ENCODE results near the gene SERF2. TPM values are rescaled to one million over a fixed set of nuclear protein-coding genes. Genes with fewer than 3 reads are reported as not detected.
A peak's percentile ranks its signal among the peaks of the same experiment; 100 is the strongest.
"Not testable (repeated sequence)": the region's sequence is repeated elsewhere in the genome, so short reads cannot be mapped to it uniquely, and the experiment has no call there.

Gene SERF2
- total RNA-seq, 1 experiment from 2014 or later, result 1,334 TPM

- peak overlapping the region; percentile 64 for H3K4me3 ChIP-seq
- H3K9me3 ChIP-seq, result no peaks in the 10 kb centered on the region
- H3K36me3 ChIP-seq, result peaks cover 24% of the 10 kb centered on the region
- H3K27me3 ChIP-seq, result no peaks in the 10 kb centered on the region
- DNase-seq, result peak; percentile 85
These were observed 14.7 kb upstream of the SERF2 start for GRCh38 chr15:43777267-43777914.

GRCh38 chr15:43779016-43779415 is 13.1 kb upstream of the SERF2 start:
- no peak for DNase-seq
- H3K36me3 ChIP-seq, result peaks cover 10% of the 10 kb centered on the region

GRCh38 chr15:43789409-43789808 is 2.7 kb upstream of the SERF2 start:
- Histone ChIP-seq H3K9me3 (no peaks in the 10 kb centered on the region; the same call in 1 of the 2 replicates), H3K4me3 (no peak overlapping the region), H3K36me3 (peaks cover 18% of the 10 kb centered on the region), H3K27me3 (no peaks in the 10 kb centered on the region)
- DNase-seq, result no peak

More at GRCh38 chr15:43779016-43779415, 13.1 kb upstream of the SERF2 start:
- no peaks in the 10 kb centered on the region for H3K27me3 ChIP-seq
- peaks cover 1% of the 10 kb centered on the region; the same call in 1 of the 2 replicates for H3K9me3 ChIP-seq
- H3K4me3 ChIP-seq, result no peak overlapping the region

GRCh38 chr15:43792761-43793476 is 799 bp downstream of the SERF2 start:
- DNase-seq, result peak; percentile 38
- Histone ChIP-seq H3K9me3 (no peaks in the 10 kb centered on the region), H3K27me3 (no peaks in the 10 kb centered on the region), H3K4me3 (peak overlapping the region; percentile 70), H3K36me3 (peaks cover 45% of the 10 kb centered on the region)

GRCh38 chr15:43793647-43794046 is 1.5 kb downstream of the SERF2 start:
- Histone ChIP-seq H3K4me3 (peak overlapping the region; percentile 70), H3K9me3 (no peaks in the 10 kb centered on the region), H3K36me3 (peaks cover 50% of the 10 kb centered on the region), H3K27me3 (no peaks in the 10 kb centered on the region)
- no peak for DNase-seq

GRCh38 chr15:43794269-43795037 is 2.3 kb downstream of the SERF2 start:
- Histone ChIP-seq H3K36me3 (peaks cover 56% of the 10 kb centered on the region), H3K27me3 (no peaks in the 10 kb centered on the region), H3K9me3 (no peaks in the 10 kb centered on the region), H3K4me3 (peak overlapping the region; percentile 70; the same call in 1 of the 2 replicates)
- peak; percentile 34 for DNase-seq

- Histone ChIP-seq H3K4me3 (no peak overlapping the region), H3K9me3 (no peaks in the 10 kb centered on the region), H3K36me3 (peaks cover 63% of the 10 kb centered on the region), H3K27me3 (no peaks in the 10 kb centered on the region)
- no peak for DNase-seq
These were observed 3.1 kb downstream of the SERF2 start for GRCh38 chr15:43795197-43795596.

- DNase-seq, result no peak
- peaks cover 71% of the 10 kb centered on the region for H3K36me3 ChIP-seq
- no peaks in the 10 kb centered on the region; the same call in 1 of the 2 replicates for H3K9me3 ChIP-seq
- no peak overlapping the region for H3K4me3 ChIP-seq
- no peaks in the 10 kb centered on the region for H3K27me3 ChIP-seq
These were observed 3.9 kb downstream of the SERF2 start for GRCh38 chr15:43795997-43796396.

- no peaks in the 10 kb centered on the region for H3K27me3 ChIP-seq
- H3K36me3 ChIP-seq, result peaks cover 77% of the 10 kb centered on the region
- no peak for DNase-seq
- H3K9me3 ChIP-seq, result no peaks in the 10 kb centered on the region; the same call in 1 of the 2 replicates
- H3K4me3 ChIP-seq, result no peak overlapping the region
These were observed 4.4 kb downstream of the SERF2 start for GRCh38 chr15:43796566-43796965.

- no peaks in the 10 kb centered on the region; the same call in 1 of the 2 replicates for H3K9me3 ChIP-seq
- no peak overlapping the region for H3K4me3 ChIP-seq
- DNase-seq, result no peak
- H3K27me3 ChIP-seq, result no peaks in the 10 kb centered on the region
- peaks cover 81% of the 10 kb centered on the region for H3K36me3 ChIP-seq
These were observed 7.3 kb downstream of the SERF2 start for GRCh38 chr15:43799209-43799944.

GRCh38 chr15:43799945-43800285 is 7.8 kb downstream of the SERF2 start, which contains the start of gene SERINC4:
Gene SERINC4 (minus strand): TSS chr15:43800220. CDS start chr15:43799986, 234 bp downstream.
- Histone ChIP-seq H3K36me3 (peaks cover 81% of the 10 kb centered on the region), H3K4me3 (peak within 1 kb of the TSS; percentile 92), H3K9me3 (no peaks in the 10 kb centered on the region; the same call in 1 of the 2 replicates), H3K27me3 (no peaks in the 10 kb centered on the region)
- DNase-seq, result no peak

GRCh38 chr15:43800286-43801141 is 8.4 kb downstream of the SERF2 start, which contains the start of gene HYPK:
Gene HYPK (plus strand): TSS chr15:43800599. CDS start chr15:43800623, 24 bp downstream.
- no peaks in the 10 kb centered on the region for H3K27me3 ChIP-seq
- H3K36me3 ChIP-seq, result peaks cover 81% of the 10 kb centered on the region

GRCh38 chr15:43802676-43803075 is 10.6 kb downstream of the SERF2 start:
- not testable (repeated sequence) for H3K27me3 ChIP-seq, H3K4me3 ChIP-seq, DNase-seq, H3K9me3 ChIP-seq
- peaks cover 82% of the 10 kb centered on the region for H3K36me3 ChIP-seq

More at GRCh38 chr15:43800286-43801141, 8.4 kb downstream of the SERF2 start, which contains the start of gene HYPK:
- no peaks in the 10 kb centered on the region; the same call in 1 of the 2 replicates for H3K9me3 ChIP-seq
- peak; percentile 92 for DNase-seq
- H3K4me3 ChIP-seq, result peak within 1 kb of the TSS; percentile 92

- no peak for DNase-seq
- Histone ChIP-seq H3K27me3 (no peaks in the 10 kb centered on the region), H3K36me3 (peaks cover 83% of the 10 kb centered on the region), H3K4me3 (no peak overlapping the region), H3K9me3 (no peaks in the 10 kb centered on the region)
These were observed 16.4 kb downstream of the SERF2 start for GRCh38 chr15:43808435-43808950.

GRCh38 chr15:43808960-43809678 is 17.0 kb downstream of the SERF2 start:
- Histone ChIP-seq H3K36me3 (peaks cover 89% of the 10 kb centered on the region), H3K27me3 (no peaks in the 10 kb centered on the region), H3K9me3 (no peaks in the 10 kb centered on the region), H3K4me3 (no peak overlapping the region)
- no peak for DNase-seq

Measured in MG63 (cell line).